Left lung (tissue), 10 donors: ENCODE results near the gene GMPR. TPM values are rescaled to one million over a fixed set of nuclear protein-coding genes. Genes with fewer than 3 reads are reported as not detected.

Source experiments
- ATAC-seq: fragments of 200-7000 bp; cut with Tn5 transposase; one replicate; pipeline ENCODE4 v1.9.1; 2020; ENCODE audit warnings: moderate library complexity
- DNase-seq, 4 donors: peaks; one replicate each; pipeline ENCODE4 v3.0.0-alpha.2; 2013 to 2020
- H3K27ac ChIP-seq, 2 donors: fragments of 200-600 bp; sonication (generic) in 1 of 2; one replicate each; pipeline versions ENCODE4 v1.5.0 to v1.8.0; 2020 to 2021
- H3K27me3 ChIP-seq, 2 donors: fragments of 200-600 bp; sonication (generic) in 1 of 2; one replicate each; pipeline versions ENCODE4 v1.5.0 to v1.8.0; 2020 to 2021
- H3K36me3 ChIP-seq, 2 donors: fragments of 200-600 bp; sonication (generic) in 1 of 2; one replicate each; pipeline versions ENCODE4 v1.5.0 to v1.8.0; 2020 to 2021
- H3K4me1 ChIP-seq, 2 donors: fragments of 200-600 bp; one replicate each; pipeline ENCODE4 v1.8.0; 2021
- H3K4me3 ChIP-seq, 2 donors: fragments of 200-600 bp; sonication (generic) in 1 of 2; one replicate each; pipeline versions ENCODE4 v1.5.0 to v1.8.0; 2020 to 2021; ENCODE audit warnings: mild to moderate bottlenecking in 1 of 2
- H3K9me3 ChIP-seq, 2 donors: fragments of 200-600 bp; sonication (generic) in 1 of 2; one replicate each; pipeline versions ENCODE4 v1.5.0 to v1.8.0; 2020 to 2021
- CTCF ChIP-seq, 2 donors: fragments of 200-600 bp; sonication (generic) in 1 of 2; IDR thresholded peaks; one replicate each; pipeline versions ENCODE4 v1.5.0 to v1.8.0; 2021; ENCODE audit warnings: antibody characterized with exemption in 2 of 2
- intact Hi-C, 2 donors: fragments of 100-400 bp; cut with DNase I; formaldehyde crosslinking; loops; one replicate each; pipeline versions ENCODE4 v1.11.2 to v1.14.2; 2022
- polyA plus RNA-seq, 6 donors: library from polyadenylated mRNA; unstranded; fragments of 120-200 nt; gene quantifications; one replicate each; pipeline ENCODE4 v1.2.1, GENCODE V29; 2013; ENCODE audit not compliant: insufficient read length in 6 of 6
- total RNA-seq, 2 donors: library from RNA; stranded (reverse); fragmentation: NEBNext Ultra II Directional; extraction: Animal tissue kit (Norgen Biotek cat#: 25700); gene quantifications; one replicate each; pipeline ENCODE4 v1.2.1, GENCODE V29; 2021
- donor health status: DM: no; HTN: yes; CAD: no.
- donor health status: DM: no; HTN: no; CAD: no.

The GMPR gene
- total and polyA plus RNA-seq, 8 donors, result 3.8 to 16.1 (median 7.0) TPM

GRCh38 chr6:16320533-16321340 lies 82.3 kb downstream of the GMPR start:
- no peak for ATAC-seq
- intact Hi-C loops, result no loop called here
- no peak for TF ChIP-seq CTCF (IDR thresholded peaks at IDR 0.05)
- no peak for DNase-seq
- Histone ChIP-seq H3K4me3 (no peak overlapping the region), H3K4me1 (peaks cover 35 to 58% of the 10 kb centered on the region in 2 donors), H3K9me3 (no peaks in the 10 kb centered on the region), H3K27ac (peak overlapping the region; percentile 69 to 74), H3K36me3 (peaks cover 0 to 2% of the 10 kb centered on the region in 2 donors), H3K27me3 (no peaks in the 10 kb centered on the region)

GRCh38 chr6:16321341-16321710 lies 82.9 kb downstream of the GMPR start:
- Histone ChIP-seq H3K36me3 (peaks cover 0 to 8% of the 10 kb centered on the region in 2 donors), H3K4me1 (peaks cover 35 to 58% of the 10 kb centered on the region in 2 donors), H3K9me3 (no peaks in the 10 kb centered on the region), H3K27ac (peak overlapping the region; percentile 69 to 74), H3K4me3 (no peak overlapping the region), H3K27me3 (no peaks in the 10 kb centered on the region)
- TF ChIP-seq CTCF (IDR thresholded peaks at IDR 0.05), result no peak
- ATAC-seq, result no peak
- intact Hi-C loops, result no loop called here
- DNase-seq, result no peak

GRCh38 chr6:16321826-16322225 lies 83.4 kb downstream of the GMPR start:
- intact Hi-C loops, result no loop called here
- TF ChIP-seq CTCF (IDR thresholded peaks at IDR 0.05), result no peak
- ATAC-seq, result no peak
- Histone ChIP-seq H3K36me3 (peaks cover 0 to 13% of the 10 kb centered on the region in 2 donors), H3K4me3 (no peak overlapping the region), H3K4me1 (peaks cover 35 to 58% of the 10 kb centered on the region in 2 donors), H3K27me3 (no peaks in the 10 kb centered on the region), H3K9me3 (no peaks in the 10 kb centered on the region), H3K27ac (no peak overlapping the region)
- DNase-seq, result no peak

GRCh38 chr6:16322666-16323312 lies 84.4 kb downstream of the GMPR start:
- ATAC-seq (peak; percentile 62), DNase-seq (peak in 3 of 4 donors; percentile 36 to 75 (median 67))
- peaks cover 0 to 22% of the 10 kb centered on the region in 2 donors for H3K36me3 ChIP-seq
- H3K9me3 ChIP-seq, result no peaks in the 10 kb centered on the region
- no peak for TF ChIP-seq CTCF (IDR thresholded peaks at IDR 0.05)
- intact Hi-C loops, result no loop called here
- no peak overlapping the region for H3K4me3 ChIP-seq
- peak overlapping the region; percentile 50 to 57 for H3K27ac ChIP-seq
- H3K4me1 ChIP-seq, result peaks cover 35 to 58% of the 10 kb centered on the region in 2 donors
- no peaks in the 10 kb centered on the region for H3K27me3 ChIP-seq

- H3K4me3 ChIP-seq, result no peak overlapping the region
- H3K27me3 ChIP-seq, result no peaks in the 10 kb centered on the region
- no peaks in the 10 kb centered on the region for H3K9me3 ChIP-seq
- DNase-seq (no peak), ATAC-seq (no peak)
- intact Hi-C loops, result no loop called here
- no peak for TF ChIP-seq CTCF (IDR thresholded peaks at IDR 0.05)
- no peak overlapping the region for H3K27ac ChIP-seq
- peaks cover 31 to 49% of the 10 kb centered on the region in 2 donors for H3K4me1 ChIP-seq
- peaks cover 0 to 26% of the 10 kb centered on the region in 2 donors for H3K36me3 ChIP-seq
These were observed 85.8 kb downstream of the GMPR start for GRCh38 chr6:16324184-16324583.
